Coronary artery (tissue), 2 donors: Measurements from ENCODE around the gene PIKFYVE.
A peak's percentile ranks its signal among the peaks of the same experiment; 100 is the strongest.
"Not testable (repeated sequence)": the region's sequence is repeated elsewhere in the genome, so short reads cannot be mapped to it uniquely, and the experiment has no call there.

ENCODE experiments used
- DNase-seq: peaks from one replicate; pipeline ENCODE4 v3.0.0-alpha.2; 2017; ENCODE audit warnings: low spot score
- H3K27ac ChIP-seq, 2 donors: fragments of 200-600 bp; sonication (generic); one replicate each; pipeline ENCODE4 v1.5.1; 2016 to 2019
- H3K4me3 ChIP-seq: fragments of 200-600 bp; sonication (generic); 2 replicates; pipeline ENCODE4 v1.5.1; 2016; ENCODE audit warnings: mild to moderate bottlenecking, moderate library complexity
- TF ChIP-seq, protein P1 (sequence below): fragments of 200-600 bp; sonication (generic); IDR thresholded peaks from one replicate; pipeline ENCODE4 v1.5.1; 2019; ENCODE audit warnings: antibody characterized with exemption

PIKFYVE gene

DNA sequence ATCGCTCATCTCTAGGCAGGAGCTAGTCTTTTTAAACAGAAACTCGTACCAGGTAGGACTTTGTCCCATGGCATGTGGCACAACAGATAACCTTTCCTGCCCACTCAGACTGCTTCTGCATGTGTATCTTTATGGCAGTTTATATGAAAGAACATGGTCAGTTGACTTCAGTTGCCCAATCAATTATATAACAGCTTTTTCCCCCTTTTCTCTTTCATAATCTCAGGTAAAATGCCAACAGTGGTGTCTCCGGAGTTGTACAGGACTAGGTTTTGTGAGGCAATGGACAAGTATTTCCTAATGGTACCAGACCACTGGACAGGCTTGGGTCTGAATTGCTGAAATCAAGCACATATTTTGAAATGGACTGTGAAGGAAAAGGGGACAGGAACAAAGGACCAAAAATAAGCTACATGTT lies 88.9 kb downstream of the PIKFYVE start:
- no peak overlapping the region for H3K4me3 ChIP-seq
- H3K27ac ChIP-seq: no peak overlapping the region

DNA sequence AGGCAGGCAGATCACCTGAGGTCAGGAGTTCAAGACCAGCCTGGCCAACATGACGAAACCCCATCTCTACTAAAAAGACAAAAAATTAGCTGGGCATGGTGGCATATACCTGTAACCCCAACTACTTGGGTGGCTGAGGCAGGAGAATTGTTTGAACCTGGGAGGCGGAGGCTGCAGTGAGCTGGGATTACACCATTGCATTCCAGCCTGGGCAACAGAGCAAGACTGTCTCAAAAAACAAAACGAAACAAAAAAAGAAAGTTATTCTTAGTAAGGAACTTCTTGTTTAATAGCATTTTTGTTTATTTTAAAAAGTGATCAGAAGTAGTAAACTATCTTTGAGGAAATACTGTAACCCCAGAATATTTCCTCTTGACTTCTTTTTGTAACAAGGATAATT lies 90.4 kb downstream of the PIKFYVE start:
- not testable (repeated sequence) for DNase-seq, H3K27ac ChIP-seq, H3K4me3 ChIP-seq

More for the DNA sequence above, 88.9 kb downstream of the PIKFYVE start:
- TF ChIP-seq, protein P1, sequence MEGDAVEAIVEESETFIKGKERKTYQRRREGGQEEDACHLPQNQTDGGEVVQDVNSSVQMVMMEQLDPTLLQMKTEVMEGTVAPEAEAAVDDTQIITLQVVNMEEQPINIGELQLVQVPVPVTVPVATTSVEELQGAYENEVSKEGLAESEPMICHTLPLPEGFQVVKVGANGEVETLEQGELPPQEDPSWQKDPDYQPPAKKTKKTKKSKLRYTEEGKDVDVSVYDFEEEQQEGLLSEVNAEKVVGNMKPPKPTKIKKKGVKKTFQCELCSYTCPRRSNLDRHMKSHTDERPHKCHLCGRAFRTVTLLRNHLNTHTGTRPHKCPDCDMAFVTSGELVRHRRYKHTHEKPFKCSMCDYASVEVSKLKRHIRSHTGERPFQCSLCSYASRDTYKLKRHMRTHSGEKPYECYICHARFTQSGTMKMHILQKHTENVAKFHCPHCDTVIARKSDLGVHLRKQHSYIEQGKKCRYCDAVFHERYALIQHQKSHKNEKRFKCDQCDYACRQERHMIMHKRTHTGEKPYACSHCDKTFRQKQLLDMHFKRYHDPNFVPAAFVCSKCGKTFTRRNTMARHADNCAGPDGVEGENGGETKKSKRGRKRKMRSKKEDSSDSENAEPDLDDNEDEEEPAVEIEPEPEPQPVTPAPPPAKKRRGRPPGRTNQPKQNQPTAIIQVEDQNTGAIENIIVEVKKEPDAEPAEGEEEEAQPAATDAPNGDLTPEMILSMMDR: no peak
- DNase-seq: no peak

DNA sequence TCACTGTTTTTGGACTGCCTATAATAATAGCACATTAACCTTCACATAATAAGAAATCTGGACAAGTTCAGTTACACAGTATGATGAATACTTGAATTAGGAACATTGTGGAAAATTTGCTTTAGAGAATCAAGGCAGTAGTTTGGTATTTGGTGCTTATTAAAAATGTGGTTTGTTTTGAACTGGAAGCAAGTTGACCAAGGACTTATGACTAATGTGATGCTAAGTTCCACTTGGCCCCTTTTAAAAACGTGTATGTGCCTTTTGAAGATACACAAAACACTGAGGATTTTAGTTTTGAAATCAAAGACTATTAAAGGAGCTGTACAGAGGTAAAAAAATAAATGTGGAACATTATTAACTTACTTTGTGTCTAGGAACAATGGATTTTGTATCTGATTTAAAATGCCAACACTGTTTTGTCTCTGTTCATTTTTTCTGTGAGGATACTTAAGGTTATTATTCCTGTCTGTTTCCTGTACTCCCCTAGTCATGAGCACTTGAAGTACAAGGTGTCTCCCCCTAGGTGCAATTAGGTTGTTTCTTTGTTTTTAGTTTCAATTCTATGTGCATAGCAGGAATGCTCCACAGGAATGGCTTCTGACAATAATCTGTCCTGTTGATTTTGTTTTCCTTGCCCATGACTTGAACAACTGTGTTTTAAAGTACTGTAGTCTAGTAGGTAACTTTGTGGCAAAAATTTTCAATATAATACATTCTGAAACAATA lies 91.0 kb downstream of the PIKFYVE start:
- no peak for DNase-seq
- Histone ChIP-seq H3K4me3 (no peak overlapping the region), H3K27ac (peak overlapping the region in 1 of 2 donors; percentile 20)
- TF ChIP-seq, protein P1: no peak

DNA sequence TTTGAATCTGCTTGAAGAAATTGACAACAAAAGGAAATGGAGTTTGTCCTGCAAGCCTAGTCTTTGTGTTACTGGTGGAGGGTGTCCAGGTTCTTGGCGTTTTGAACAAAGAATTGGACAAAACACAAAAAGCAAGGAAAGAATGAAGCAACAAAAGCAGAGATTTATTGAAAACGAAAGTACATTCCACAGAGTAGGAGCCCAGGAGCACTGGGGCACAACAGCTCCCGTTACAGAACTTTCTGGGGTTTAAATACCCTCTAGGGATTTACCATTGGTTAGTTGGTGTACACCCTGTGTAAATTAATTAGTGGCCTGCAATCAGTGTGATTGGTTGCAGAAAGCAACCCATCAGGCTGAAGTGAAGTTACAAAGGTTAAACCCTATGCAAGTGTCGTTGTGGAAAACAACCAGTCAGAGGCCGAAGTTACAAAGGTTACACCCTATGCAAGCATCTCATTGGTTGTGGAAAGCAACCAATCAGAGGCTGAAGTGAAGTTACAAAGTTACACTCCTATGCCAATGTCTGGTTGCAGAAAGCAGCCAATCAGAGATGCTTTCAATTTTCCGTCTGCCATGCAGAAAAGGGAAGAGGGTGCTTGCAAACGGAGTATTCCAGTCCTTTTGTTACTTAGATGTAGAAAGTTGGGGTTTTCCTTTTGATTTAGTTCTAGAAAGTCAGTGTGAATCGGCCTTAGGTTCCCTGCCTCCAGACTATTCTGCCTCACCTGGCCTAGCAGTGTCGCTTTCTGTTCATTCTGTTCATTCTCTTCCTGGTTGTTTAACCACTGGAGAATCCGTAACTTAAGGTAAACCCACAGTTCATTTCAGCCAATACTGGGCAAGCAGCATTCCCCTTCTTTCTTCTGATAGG lies 92.9 kb downstream of the PIKFYVE start:
- TF ChIP-seq, protein P1: no peak
- DNase-seq: no peak
- H3K4me3 ChIP-seq: no peak overlapping the region
- no peak overlapping the region for H3K27ac ChIP-seq

- no peak overlapping the region for H3K4me3 ChIP-seq
- DNase-seq: no peak
- H3K27ac ChIP-seq: no peak overlapping the region
- TF ChIP-seq, protein P1: no peak
These were observed 93.6 kb downstream of the PIKFYVE start for GRCh38 chr2:208359632-208359986.

DNA sequence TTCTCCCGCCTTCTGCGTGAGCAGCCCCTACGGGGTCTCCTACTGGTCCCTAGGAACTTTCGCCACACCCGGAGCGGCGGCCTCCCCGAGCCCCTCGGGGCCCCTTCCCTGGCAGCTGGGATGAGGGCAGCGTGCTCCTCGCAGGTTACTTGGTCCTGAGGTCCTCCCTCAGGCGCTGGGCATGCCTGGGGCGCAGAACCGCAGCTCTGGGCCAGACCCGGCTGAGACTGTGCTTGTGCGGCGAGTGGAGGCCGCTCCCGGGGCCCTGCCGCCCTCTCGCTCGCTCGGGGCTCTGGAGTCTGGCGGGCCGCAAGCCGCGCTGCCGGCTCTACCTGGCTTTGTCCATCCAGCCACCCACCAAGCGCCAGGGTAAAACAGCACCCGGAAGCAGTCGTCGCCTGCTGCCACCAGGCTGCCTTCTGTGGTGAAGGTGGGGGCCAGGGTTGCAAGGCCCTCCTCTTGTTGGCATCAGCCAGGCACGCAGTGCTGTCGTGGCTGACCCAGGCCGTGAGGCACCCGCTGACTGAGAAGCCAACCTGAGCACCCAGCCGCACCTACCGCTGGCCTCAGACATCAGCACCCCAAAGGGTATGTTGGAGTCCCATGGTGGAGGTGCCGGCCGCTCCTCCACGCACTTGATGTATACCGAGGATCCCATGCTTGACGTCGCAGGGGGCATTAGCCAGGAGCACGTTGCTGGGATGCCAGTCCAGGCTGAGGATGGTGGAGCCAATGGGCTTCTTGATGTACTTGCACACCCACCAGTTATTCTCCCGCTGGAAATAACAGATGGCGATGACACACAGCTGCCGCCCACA lies 94.4 kb downstream of the PIKFYVE start:
- TF ChIP-seq, protein P1: no peak
- H3K4me3 ChIP-seq: no peak overlapping the region
- DNase-seq: no peak

DNA sequence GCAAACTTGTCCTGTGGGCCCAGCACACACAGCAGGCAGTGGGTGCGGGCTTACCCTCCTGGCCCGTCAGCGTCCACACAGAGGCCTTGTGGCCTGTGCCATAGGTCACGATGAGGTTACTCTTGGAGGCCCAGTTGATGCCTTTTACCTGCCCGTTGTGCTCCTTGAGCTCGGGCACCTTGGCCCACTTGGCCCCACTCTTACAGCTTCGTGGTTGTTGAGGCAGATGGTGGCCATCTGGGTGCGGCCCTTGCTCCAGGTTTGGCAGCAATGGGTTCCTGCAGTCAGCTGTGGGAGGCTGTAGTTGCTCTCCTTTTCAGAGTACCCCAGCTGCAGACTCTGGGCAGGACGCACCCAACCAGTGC lies 95.0 kb downstream of the PIKFYVE start:
- no peak overlapping the region for H3K27ac ChIP-seq
- no peak overlapping the region for H3K4me3 ChIP-seq
- no peak for DNase-seq
- TF ChIP-seq, protein P1: no peak

More for the DNA sequence above, 94.4 kb downstream of the PIKFYVE start:
- H3K27ac ChIP-seq: no peak overlapping the region
